Skeletal muscle satellite cell (primary cell): ENCODE data around the gene ZNF177.

Experiments
- H3K27me3 ChIP-seq: 2 replicates; pipeline ENCODE4 v1.7.0; 2013; ENCODE audit warnings: low read length; ENCODE audit not compliant: control insufficient read depth, insufficient read depth
- H3K36me3 ChIP-seq: 2 replicates; pipeline ENCODE4 v1.7.0; 2013; ENCODE audit warnings: mild to moderate bottlenecking, control low read depth, low read length; ENCODE audit not compliant: insufficient read depth
- H3K4me1 ChIP-seq: 2 replicates; pipeline ENCODE4 v1.7.0; 2013; ENCODE audit warnings: low read length; ENCODE audit not compliant: control insufficient read depth, insufficient read depth
- H3K4me2 ChIP-seq: 2 replicates; pipeline ENCODE4 v1.7.0; 2013; ENCODE audit warnings: mild to moderate bottlenecking, low read length
- H3K4me3 ChIP-seq: 2 replicates; pipeline ENCODE4 v1.7.0; 2013; ENCODE audit warnings: low read length
- H3K9ac ChIP-seq: 2 replicates; pipeline ENCODE4 v1.7.0; 2013; ENCODE audit warnings: mild to moderate bottlenecking, low read depth, low read length, moderate library complexity
- H3K9me3 ChIP-seq: replicated peaks from 2 replicates; pipeline ENCODE4 v1.7.0; 2013; ENCODE audit warnings: mild to moderate bottlenecking, control low read depth, low read length

The ZNF177 gene

GRCh38 chr19:9348671-9349070, 14.1 kb upstream of the ZNF177 start:
- Histone ChIP-seq H3K27me3 (no peaks in the 10 kb centered on the region), H3K36me3 (peaks cover 7% of the 10 kb centered on the region), H3K9me3 (peaks cover 38% of the 10 kb centered on the region), H3K9ac (no peak overlapping the region), H3K4me1 (no peaks in the 10 kb centered on the region), H3K4me3 (no peak overlapping the region), H3K4me2 (no peak overlapping the region)

DNA sequence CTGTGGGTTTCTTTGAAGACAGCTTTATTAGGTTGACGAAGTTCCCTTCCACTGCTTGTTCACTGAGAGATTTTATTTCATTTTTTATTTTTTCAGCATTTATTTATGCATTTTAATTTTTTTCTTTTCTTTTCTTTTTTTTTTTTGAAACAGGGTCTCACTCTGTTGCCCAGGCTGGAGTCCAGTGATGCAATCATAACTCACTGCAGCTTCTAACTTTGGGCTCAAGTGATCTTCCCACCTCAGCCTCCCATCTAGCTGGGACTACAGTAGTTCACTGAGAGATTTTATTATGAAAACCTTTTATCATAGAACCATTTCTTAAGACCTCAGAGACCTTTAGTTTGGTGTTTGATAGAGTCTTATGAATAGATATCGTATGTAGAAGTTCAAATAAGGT, 10.3 kb upstream of the ZNF177 start:
- H3K4me1 ChIP-seq = no peaks in the 10 kb centered on the region
- no peak overlapping the region for H3K9ac ChIP-seq
- no peaks in the 10 kb centered on the region for H3K36me3 ChIP-seq
- no peak overlapping the region for H3K4me3 ChIP-seq
- H3K9me3 ChIP-seq = peaks cover 22% of the 10 kb centered on the region
- H3K27me3 ChIP-seq = no peaks in the 10 kb centered on the region
- no peak overlapping the region for H3K4me2 ChIP-seq

DNA sequence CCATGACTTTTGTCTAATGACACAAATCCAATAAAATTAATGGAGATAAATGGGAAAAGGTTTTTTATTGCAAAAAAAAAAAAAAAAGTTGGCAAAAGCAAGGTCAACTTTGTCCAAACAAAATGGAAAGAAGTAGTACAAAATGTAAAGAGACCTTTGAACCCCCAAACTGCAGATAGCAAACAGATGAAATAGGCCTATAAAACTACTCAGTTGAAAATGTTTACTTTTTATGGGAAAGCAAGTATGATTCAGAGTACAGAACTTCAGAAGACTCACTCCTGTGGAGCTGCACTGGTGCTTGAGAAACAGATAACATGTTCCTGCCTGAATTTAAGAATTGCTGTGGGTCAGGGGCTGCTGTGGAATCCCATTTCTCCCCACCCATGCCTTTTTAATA, 9.8 kb upstream of the ZNF177 start:
- H3K9me3 ChIP-seq = peaks cover 20% of the 10 kb centered on the region
- H3K4me1 ChIP-seq = no peaks in the 10 kb centered on the region
- no peak overlapping the region for H3K9ac ChIP-seq
- H3K4me2 ChIP-seq = no peak overlapping the region
- no peaks in the 10 kb centered on the region for H3K27me3 ChIP-seq
- H3K36me3 ChIP-seq = no peaks in the 10 kb centered on the region
- no peak overlapping the region for H3K4me3 ChIP-seq

- H3K27me3 ChIP-seq = no peaks in the 10 kb centered on the region
- H3K9ac ChIP-seq = no peak overlapping the region
- H3K9me3 ChIP-seq = peaks cover 7% of the 10 kb centered on the region
- H3K4me2 ChIP-seq = no peak overlapping the region
- no peaks in the 10 kb centered on the region for H3K4me1 ChIP-seq
- H3K36me3 ChIP-seq = no peaks in the 10 kb centered on the region
- no peak overlapping the region for H3K4me3 ChIP-seq
These were observed 8.2 kb upstream of the ZNF177 start for GRCh38 chr19:9354651-9355050.

DNA sequence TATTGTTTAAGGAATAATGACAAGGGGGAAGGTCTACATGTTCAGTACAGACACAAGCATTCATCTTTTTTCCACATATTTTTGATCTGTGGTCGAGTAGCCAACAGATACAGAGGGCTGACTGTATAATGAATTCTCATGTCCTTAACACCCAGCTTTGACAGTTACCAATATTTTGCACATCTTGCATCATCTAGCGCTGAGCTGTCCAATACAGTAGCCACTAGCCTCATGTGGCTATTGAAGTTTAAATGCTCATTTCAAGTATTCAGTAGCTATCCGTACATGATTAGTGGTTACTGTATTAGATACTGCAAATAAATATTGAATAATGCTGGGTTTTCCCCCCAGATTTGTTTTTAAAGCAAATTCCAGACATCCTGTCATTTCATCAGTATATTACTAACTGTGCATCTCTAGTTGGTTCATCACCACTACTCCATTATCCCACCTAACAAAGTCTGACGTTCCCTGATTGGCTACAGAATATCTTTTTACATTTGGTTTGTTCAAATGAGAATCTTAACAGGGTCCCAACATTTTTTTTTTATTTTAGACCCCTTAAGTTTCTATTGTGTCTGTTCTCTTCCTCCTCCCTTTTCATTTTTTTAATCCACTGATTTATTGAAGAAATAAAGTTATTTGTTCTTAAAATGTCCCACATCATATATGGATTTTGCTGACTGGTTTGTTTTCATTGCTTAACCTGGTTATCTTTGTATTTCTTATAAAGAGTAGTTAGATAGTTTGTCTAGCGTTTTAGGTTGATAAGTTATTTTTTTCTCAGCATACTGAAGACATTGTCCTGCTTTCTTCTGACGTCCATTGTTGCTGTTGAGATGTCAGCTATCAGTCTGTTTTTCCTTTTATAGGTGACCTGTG, 8.2 kb downstream of the ZNF177 start:
- Histone ChIP-seq H3K9ac (no peak overlapping the region), H3K4me3 (no peak overlapping the region), H3K36me3 (peaks cover 11% of the 10 kb centered on the region), H3K27me3 (no peaks in the 10 kb centered on the region), H3K4me1 (no peaks in the 10 kb centered on the region), H3K4me2 (no peak overlapping the region), H3K9me3 (peaks cover 6% of the 10 kb centered on the region)

DNA sequence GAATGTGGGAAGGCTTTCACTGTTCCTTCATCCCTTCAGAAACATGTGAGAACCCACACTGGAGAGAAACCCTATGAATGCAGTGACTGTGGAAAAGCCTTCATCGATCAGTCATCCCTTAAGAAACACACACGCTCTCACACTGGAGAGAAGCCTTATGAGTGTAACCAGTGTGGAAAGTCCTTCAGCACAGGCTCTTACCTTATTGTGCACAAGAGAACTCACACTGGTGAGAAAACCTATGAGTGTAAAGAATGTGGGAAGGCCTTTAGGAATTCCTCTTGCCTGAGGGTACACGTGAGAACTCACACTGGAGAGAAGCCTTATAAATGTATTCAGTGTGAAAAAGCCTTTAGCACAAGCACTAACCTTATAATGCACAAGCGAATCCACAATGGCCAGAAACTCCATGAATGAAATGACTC, 18.6 kb downstream of the ZNF177 start:
- H3K4me2 ChIP-seq = no peak overlapping the region
- no peaks in the 10 kb centered on the region for H3K4me1 ChIP-seq
- H3K27me3 ChIP-seq = no peaks in the 10 kb centered on the region
- no peak overlapping the region for H3K4me3 ChIP-seq
- peaks cover 92% of the 10 kb centered on the region for H3K36me3 ChIP-seq
- H3K9ac ChIP-seq = no peak overlapping the region
- peaks cover 86% of the 10 kb centered on the region for H3K9me3 ChIP-seq

GRCh38 chr19:9406798-9407352, 44.1 kb downstream of the ZNF177 start:
- no peaks in the 10 kb centered on the region for H3K27me3 ChIP-seq
- peak overlapping the region; percentile 83 for H3K4me3 ChIP-seq
- H3K9ac ChIP-seq = peak overlapping the region; percentile 77
- peaks cover 13% of the 10 kb centered on the region for H3K9me3 ChIP-seq
- H3K36me3 ChIP-seq = peaks cover 2% of the 10 kb centered on the region
- H3K4me1 ChIP-seq = no peaks in the 10 kb centered on the region
- H3K4me2 ChIP-seq = peak overlapping the region; percentile 76

GRCh38 chr19:9407827-9408226, 45.0 kb downstream of the ZNF177 start:
- Histone ChIP-seq H3K4me1 (no peaks in the 10 kb centered on the region), H3K36me3 (peaks cover 11% of the 10 kb centered on the region), H3K27me3 (no peaks in the 10 kb centered on the region), H3K4me3 (peak overlapping the region; percentile 83), H3K4me2 (peak overlapping the region; percentile 76), H3K9me3 (peaks cover 22% of the 10 kb centered on the region), H3K9ac (no peak overlapping the region)

DNA sequence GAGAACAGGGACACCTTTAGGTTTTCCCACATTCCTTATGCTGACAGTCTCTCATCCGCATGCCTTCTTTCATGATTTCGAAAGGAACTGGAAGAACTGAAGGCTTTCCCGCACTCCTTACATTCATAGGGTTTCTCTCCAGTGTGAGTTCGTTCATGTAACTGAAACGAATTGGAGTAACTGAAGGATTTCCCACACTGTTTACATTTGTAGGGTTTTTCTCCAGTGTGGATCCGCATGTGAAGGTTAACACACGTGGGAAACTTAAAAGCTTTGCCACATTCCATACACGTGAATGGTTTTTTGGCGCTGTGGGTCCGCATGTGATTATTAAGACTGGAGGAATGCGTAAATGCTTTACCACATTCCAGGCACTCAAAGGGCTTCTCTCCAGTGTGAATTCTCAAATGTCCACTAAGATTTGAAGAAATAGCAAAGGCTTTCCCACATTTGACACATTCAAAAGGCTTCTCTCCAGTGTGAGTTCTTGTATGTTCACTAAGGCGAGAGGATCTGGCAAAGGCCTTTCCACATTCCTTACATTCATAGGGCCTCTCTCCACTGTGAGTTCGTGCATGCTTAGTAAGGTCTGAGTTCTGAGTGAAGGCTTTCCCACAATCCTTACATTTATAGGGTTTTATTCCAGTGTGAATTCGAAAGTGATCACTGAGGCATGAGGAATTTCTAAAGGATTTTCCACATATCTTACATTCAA, 50.6 kb downstream of the ZNF177 start:
- Histone ChIP-seq H3K9ac (no peak overlapping the region), H3K36me3 (peaks cover 62% of the 10 kb centered on the region), H3K9me3 (peaks cover 43% of the 10 kb centered on the region), H3K27me3 (no peaks in the 10 kb centered on the region), H3K4me2 (no peak overlapping the region), H3K4me1 (no peaks in the 10 kb centered on the region), H3K4me3 (no peak overlapping the region)

DNA sequence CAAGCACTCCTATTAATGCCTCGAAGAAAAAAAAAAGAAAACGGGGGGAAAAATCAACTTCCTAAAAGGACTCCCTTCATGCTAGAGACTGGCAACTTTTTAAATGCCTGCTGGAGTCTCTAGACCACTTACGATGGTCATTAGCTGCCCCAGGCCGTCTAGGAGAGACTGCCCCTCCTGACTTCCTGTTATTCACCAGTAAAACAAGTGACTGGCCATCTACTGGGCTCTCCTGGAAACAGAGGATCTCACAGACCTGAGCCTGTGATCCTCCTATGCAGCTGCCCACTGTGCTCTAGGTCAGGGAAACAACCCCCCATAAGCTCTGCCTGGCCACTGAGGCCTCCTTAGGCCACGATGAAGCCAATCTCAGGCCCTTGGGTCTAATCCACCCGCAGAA, 65.1 kb downstream of the ZNF177 start:
- Histone ChIP-seq H3K4me2 (no peak overlapping the region), H3K4me1 (no peaks in the 10 kb centered on the region), H3K4me3 (no peak overlapping the region), H3K9me3 (no peaks in the 10 kb centered on the region), H3K27me3 (no peaks in the 10 kb centered on the region), H3K36me3 (peaks cover 51% of the 10 kb centered on the region), H3K9ac (no peak overlapping the region)

DNA sequence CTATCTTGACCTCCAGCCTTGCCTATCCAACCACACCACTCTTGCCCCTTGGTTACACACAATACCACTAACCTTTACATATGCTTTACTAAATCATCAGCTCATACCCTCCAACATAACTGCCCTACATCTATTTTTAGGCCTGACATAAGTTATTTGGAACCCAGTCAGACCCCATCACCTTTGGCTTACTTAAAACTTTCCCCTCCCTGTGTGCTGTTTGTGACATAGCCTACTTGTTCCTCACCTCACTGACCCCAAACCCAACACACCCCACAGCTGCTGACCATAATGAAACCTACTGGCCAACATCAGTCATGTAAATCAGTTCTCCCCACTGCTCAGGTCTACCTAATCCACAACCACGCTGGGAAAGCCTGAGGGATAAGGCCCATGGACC, 67.6 kb downstream of the ZNF177 start:
- H3K4me3 ChIP-seq = no peak overlapping the region
- H3K9ac ChIP-seq = no peak overlapping the region
- H3K27me3 ChIP-seq = no peaks in the 10 kb centered on the region
- H3K4me2 ChIP-seq = no peak overlapping the region
- H3K36me3 ChIP-seq = peaks cover 40% of the 10 kb centered on the region
- peaks cover 8% of the 10 kb centered on the region for H3K4me1 ChIP-seq
- H3K9me3 ChIP-seq = no peaks in the 10 kb centered on the region
